ENCODE measurements around the gene GNB1L. TPM values are rescaled to one million over a fixed set of nuclear protein-coding genes. Genes with fewer than 3 reads are reported as not detected.

GNB1L gene
- total and polyA plus RNA-seq, 10 of the 15 experiments (the other 5 are each of a cell fraction or from before 2014, with no cell fraction given), result 0.21 to 19.4 (median 6.8) TPM

GRCh38 chr22:19834599-19834998 lies 20.1 kb downstream of the GNB1L start:
- RAD21 ChIA-PET (ENCODE audit: unreplicated experiment), result no interaction called here
- no peak for DNase-seq (ENCODE audit: low read depth, low spot score)
- Histone ChIP-seq H3K27me3 (replicated peaks in 1 of 2; ENCODE audit: control insufficient read depth in 2 of 2, insufficient read depth in 2 of 2, low read length in 1 of 2) (no peaks in the 10 kb centered on the region), H3K79me2 (ENCODE audit: control insufficient read depth, insufficient read depth, low read length) (no peaks in the 10 kb centered on the region), H4K20me1 (ENCODE audit: control insufficient read depth, insufficient read depth) (no peaks in the 10 kb centered on the region), H3K4me2 (ENCODE audit: control insufficient read depth, insufficient read depth) (no peak overlapping the region), H2AFZ (ENCODE audit: control insufficient read depth, low read depth, low read length) (no peak overlapping the region), H3K9me3 (replicated peaks; ENCODE audit: control insufficient read depth, insufficient read depth, low read length) (no peaks in the 10 kb centered on the region), H3K4me1 (ENCODE audit: control insufficient read depth, insufficient read depth, low read length) (peaks cover 6% of the 10 kb centered on the region), H3K27ac (ENCODE audit: control insufficient read depth, insufficient read depth) (no peak overlapping the region), H3K9ac (ENCODE audit: control insufficient read depth, insufficient read depth, low read length) (no peak overlapping the region), H3K36me3 (ENCODE audit: control insufficient read depth in 2 of 2, insufficient read depth in 2 of 2, low read length in 1 of 2) (no peaks in the 10 kb centered on the region), H3K4me3 (no peak overlapping the region)
- CTCF ChIA-PET, result interaction anchor here (0.6 kb wide), 1 partner anchor 196 kb away, joined by 3 read pairs; no protein-coding TSS in a partner anchor
- intact Hi-C loops (cut with micrococcal nuclease; ENCODE audit: unreplicated experiment) (no loop called here), in situ Hi-C loops (cut with MboI) (no loop called here)
- no peak for FAIRE-seq
- POLR2A ChIA-PET, result interaction anchor here (0.6 kb wide), 1 partner anchor 19 kb away, joined by 3 read pairs; no protein-coding TSS in a partner anchor
- BruUV-seq (replicated peaks), result no TSS peak
- ATAC-seq, result no peak
- SMC1A ChIA-PET (ENCODE audit: uncharacterized antibody, unreplicated experiment), result no interaction called here
- no peak for TF ChIP-seq ZNF217 (IDR thresholded peaks at IDR 0.05)
- TF ChIP-seq GABPA (IDR thresholded peaks at IDR 0.05; ENCODE audit: low read depth), result no peak
- no peak for TF ChIP-seq SREBF2 (IDR thresholded peaks at IDR 0.05; ENCODE audit: low read length)
- TF ChIP-seq RB1 (IDR thresholded peaks at IDR 0.05; ENCODE audit: borderline replicate concordance), result no peak
- no peak for TF ChIP-seq SMC3 (IDR thresholded peaks at IDR 0.05; ENCODE audit: borderline replicate concordance, low read length)
- no peak for TF ChIP-seq CEBPB (IDR thresholded peaks at IDR 0.05; ENCODE audit: borderline replicate concordance in 1 of 2, low read depth in 2 of 2, low read length in 2 of 2)
- TF ChIP-seq, protein P1, sequence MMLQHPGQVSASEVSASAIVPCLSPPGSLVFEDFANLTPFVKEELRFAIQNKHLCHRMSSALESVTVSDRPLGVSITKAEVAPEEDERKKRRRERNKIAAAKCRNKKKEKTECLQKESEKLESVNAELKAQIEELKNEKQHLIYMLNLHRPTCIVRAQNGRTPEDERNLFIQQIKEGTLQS (IDR thresholded peaks at IDR 0.05; ENCODE audit: borderline replicate concordance, extremely low read depth, low read depth, low read length), result no peak
- no peak for TF ChIP-seq TARDBP (IDR thresholded peaks at IDR 0.05; ENCODE audit: borderline replicate concordance)
- no peak for TF ChIP-seq ZBTB40 (IDR thresholded peaks at IDR 0.05; ENCODE audit: borderline replicate concordance)
- no peak for TF ChIP-seq PML (IDR thresholded peaks at IDR 0.05; ENCODE audit: low read length)
- no peak for TF ChIP-seq RFX5 (IDR thresholded peaks at IDR 0.05; ENCODE audit: low read depth, low read length)
- TF ChIP-seq DPF2 (IDR thresholded peaks at IDR 0.05), result no peak
- TF ChIP-seq POLR2AphosphoS2 (IDR thresholded peaks at IDR 0.05; ENCODE audit: low read depth, low read length), result no peak
- TF ChIP-seq PAX8 (IDR thresholded peaks at IDR 0.05), result no peak
- no peak for TF ChIP-seq ETV6 (conservative IDR thresholded peaks at IDR 0.05 in 1 of 2, IDR thresholded peaks at IDR 0.05 in 1 of 2; ENCODE audit: borderline replicate concordance in 1 of 2, low read depth in 1 of 2)
- TF ChIP-seq POU2F2 (IDR thresholded peaks at IDR 0.05; ENCODE audit: borderline replicate concordance, low read depth, low read length), result no peak
- TF ChIP-seq, protein P2, sequence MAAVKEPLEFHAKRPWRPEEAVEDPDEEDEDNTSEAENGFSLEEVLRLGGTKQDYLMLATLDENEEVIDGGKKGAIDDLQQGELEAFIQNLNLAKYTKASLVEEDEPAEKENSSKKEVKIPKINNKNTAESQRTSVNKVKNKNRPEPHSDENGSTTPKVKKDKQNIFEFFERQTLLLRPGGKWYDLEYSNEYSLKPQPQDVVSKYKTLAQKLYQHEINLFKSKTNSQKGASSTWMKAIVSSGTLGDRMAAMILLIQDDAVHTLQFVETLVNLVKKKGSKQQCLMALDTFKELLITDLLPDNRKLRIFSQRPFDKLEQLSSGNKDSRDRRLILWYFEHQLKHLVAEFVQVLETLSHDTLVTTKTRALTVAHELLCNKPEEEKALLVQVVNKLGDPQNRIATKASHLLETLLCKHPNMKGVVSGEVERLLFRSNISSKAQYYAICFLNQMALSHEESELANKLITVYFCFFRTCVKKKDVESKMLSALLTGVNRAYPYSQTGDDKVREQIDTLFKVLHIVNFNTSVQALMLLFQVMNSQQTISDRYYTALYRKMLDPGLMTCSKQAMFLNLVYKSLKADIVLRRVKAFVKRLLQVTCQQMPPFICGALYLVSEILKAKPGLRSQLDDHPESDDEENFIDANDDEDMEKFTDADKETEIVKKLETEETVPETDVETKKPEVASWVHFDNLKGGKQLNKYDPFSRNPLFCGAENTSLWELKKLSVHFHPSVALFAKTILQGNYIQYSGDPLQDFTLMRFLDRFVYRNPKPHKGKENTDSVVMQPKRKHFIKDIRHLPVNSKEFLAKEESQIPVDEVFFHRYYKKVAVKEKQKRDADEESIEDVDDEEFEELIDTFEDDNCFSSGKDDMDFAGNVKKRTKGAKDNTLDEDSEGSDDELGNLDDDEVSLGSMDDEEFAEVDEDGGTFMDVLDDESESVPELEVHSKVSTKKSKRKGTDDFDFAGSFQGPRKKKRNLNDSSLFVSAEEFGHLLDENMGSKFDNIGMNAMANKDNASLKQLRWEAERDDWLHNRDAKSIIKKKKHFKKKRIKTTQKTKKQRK (IDR thresholded peaks at IDR 0.05; ENCODE audit: low read depth, low read length), result no peak

Data from GM12878 (cell line).